GM12878 (cell line): ENCODE results near the gene PUS7L. TPM values are rescaled to one million over a fixed set of nuclear protein-coding genes. Genes with fewer than 3 reads are reported as not detected.

ENCODE experiments used
- ATAC-seq: fragments of 200-7000 bp; cut with Tn5 transposase; 3 replicates; pipeline ENCODE4 v1.9.1; 2020; ENCODE audit warnings: mild to moderate bottlenecking, moderate library complexity
- BruUV-seq: library from RNA; stranded (reverse); fragments of 400-500 nt; replicated peaks from 2 replicates; lab custom pipeline; 2021; lab: Mats Ljungman, UMichigan
- CTCF ChIA-PET: fragments of 300-600 bp; sonication (Branson Sonifier 250); formaldehyde crosslinking; extraction: SDS; loops from one replicate; lab custom pipeline; 2021; ENCODE audit warnings: inconsistent platforms; lab: Yijun Ruan, JAX
- POLR2A ChIA-PET: fragments of 350-600 bp; formaldehyde crosslinking; extraction: SDS; loops from one replicate; lab custom pipeline; 2021; ENCODE audit warnings: inconsistent platforms; lab: Charles Lee
- RAD21 ChIA-PET: fragments of 300-600 bp; sonication (Branson Sonifier 250); formaldehyde crosslinking; loops from one replicate; lab custom pipeline; 2023; ENCODE audit warnings: antibody characterized with exemption; ENCODE audit not compliant: unreplicated experiment; lab: Charles Lee
- SMC1A ChIA-PET: fragments of 300-600 bp; sonication (Branson Sonifier 250); formaldehyde crosslinking; loops from one replicate; lab custom pipeline; 2023; ENCODE audit not compliant: unreplicated experiment, uncharacterized antibody; lab: Charles Lee
- DNase-seq: peaks from one replicate; pipeline ENCODE4 v3.0.0-alpha.2; 2011; ENCODE audit warnings: low read depth, low spot score
- FAIRE-seq: peaks from 3 replicates; lab custom pipeline; 2011; peaks lifted over from hg19 to GRCh38; lab: Jason Lieb, UNC
- H2AFZ ChIP-seq: 2 replicates; pipeline ENCODE4 v1.6.0; 2011; ENCODE audit warnings: low read depth, low read length, control low read depth; ENCODE audit not compliant: control insufficient read depth
- H3K27ac ChIP-seq: 2 replicates; pipeline ENCODE4 v1.5.1; 2011; ENCODE audit warnings: control low read depth; ENCODE audit not compliant: control insufficient read depth, insufficient read depth
- H3K27me3 ChIP-seq, 2 experiments: replicated peaks in 1 of 2; 2 replicates each; pipeline versions ENCODE4 v1.6.0 to v1.6.1; 2011; ENCODE audit warnings: low read length in 1 of 2; ENCODE audit not compliant: control insufficient read depth in 2 of 2, insufficient read depth in 2 of 2
- H3K36me3 ChIP-seq, 2 experiments: 2 replicates each; pipeline ENCODE4 v1.5.1; 2011; ENCODE audit warnings: low read length in 1 of 2; ENCODE audit not compliant: control insufficient read depth in 2 of 2, insufficient read depth in 2 of 2
- H3K4me1 ChIP-seq: 2 replicates; pipeline ENCODE4 v1.6.1; 2011; ENCODE audit warnings: mild to moderate bottlenecking, low read length, moderate library complexity, mixed read lengths; ENCODE audit not compliant: control insufficient read depth, insufficient read depth
- H3K4me2 ChIP-seq: 2 replicates; pipeline ENCODE4 v1.6.0; 2011; ENCODE audit warnings: control low read depth; ENCODE audit not compliant: control insufficient read depth, insufficient read depth
- H3K4me3 ChIP-seq: fragments of 200-600 bp; sonication (generic); 2 replicates; pipeline ENCODE4 v1.5.1; 2016
- H3K79me2 ChIP-seq: 2 replicates; pipeline ENCODE4 v1.6.0; 2011; ENCODE audit warnings: low read length; ENCODE audit not compliant: control insufficient read depth, insufficient read depth
- H3K9ac ChIP-seq: 2 replicates; pipeline ENCODE4 v1.8.0; 2011; ENCODE audit warnings: low read length, control low read depth, mixed read lengths; ENCODE audit not compliant: control insufficient read depth, insufficient read depth
- H3K9me3 ChIP-seq: replicated peaks from 3 replicates; pipeline ENCODE4 v1.5.1; 2011; ENCODE audit warnings: mild to moderate bottlenecking, low read length; ENCODE audit not compliant: control insufficient read depth, insufficient read depth
- H4K20me1 ChIP-seq: 2 replicates; pipeline ENCODE4 v1.6.0; 2011; ENCODE audit not compliant: control insufficient read depth, insufficient read depth
- E2F8 ChIP-seq: fragments of 450-650 bp; IDR thresholded peaks from 2 replicates; pipeline ENCODE4 v1.6.1; 2018; ENCODE audit warnings: mild to moderate bottlenecking, low read depth, moderate library complexity; ENCODE audit not compliant: partially characterized antibody
- IKZF2 ChIP-seq, 2 experiments: fragments of 450-650 bp; IDR thresholded peaks; 2 replicates each; pipeline ENCODE4 v1.6.1; 2017; ENCODE audit warnings: mild to moderate bottlenecking in 2 of 2, moderate library complexity in 2 of 2
- IRF5 ChIP-seq: fragments of 450-650 bp; IDR thresholded peaks from 2 replicates; pipeline ENCODE4 v1.6.1; 2017; ENCODE audit warnings: borderline replicate concordance
- SPI1 ChIP-seq: IDR thresholded peaks from 2 replicates; pipeline ENCODE4 v1.6.1; 2011; ENCODE audit warnings: low read depth, mild to moderate bottlenecking, low read length, moderate library complexity, borderline replicate concordance; ENCODE audit not compliant: insufficient read depth
- ZNF207 ChIP-seq: fragments of 450-650 bp; IDR thresholded peaks from 2 replicates; pipeline ENCODE4 v1.6.1; 2014; ENCODE audit warnings: antibody characterized with exemption, mild to moderate bottlenecking, borderline replicate concordance
- WGBS: methylation state at CpG from one replicate; pipeline ENCODE4 v1.1.6; 2016; ENCODE audit warnings: low lambda C conversion rate; ENCODE audit not compliant: insufficient replicate concordance, insufficient coverage; ENCODE audit errors: missing lambda C conversion rate; 5-methylcytosine and 5-hydroxymethylcytosine counted together
- in situ Hi-C: fragments of 300-500 bp; cut with MboI; formaldehyde crosslinking; loops from 9 replicates; pipeline ENCODE4 v1.14.3; 2018; ENCODE audit warnings: mixed read lengths
- intact Hi-C: fragments of 100-400 bp; cut with micrococcal nuclease; formaldehyde crosslinking; loops from one replicate; pipeline ENCODE4 v1.14.2; 2022; ENCODE audit not compliant: unreplicated experiment
- polyA plus RNA-seq, 11 experiments: library from polyadenylated mRNA; depleted of rRNA in 4 of 11; unstranded in 6 of 11; stranded (reverse) in 5 of 11; fragments of >200 nt; fragmentation: Nextera tagmentation in 4 of 11; fragmentation: Illumina TruSeq in 1 of 11; extraction: Ambion mirVana in 4 of 11; extraction: Trizol in 1 of 11; gene quantifications; 1 replicate in 1 of 11; 2 replicates in 10 of 11; pipeline versions ENCODE4 v1.2.1 to v1.2.3, GENCODE V29; 2011 to 2016; ENCODE audit warnings: inconsistent platforms in 2 of 11, missing spikeins in 2 of 11, low read depth in 1 of 11
- total RNA-seq, 4 experiments: library from RNA; depleted of rRNA in 3 of 4; stranded (reverse); fragments of >200 nt in 3 of 4; fragmentation: Illumina TruSeq in 1 of 4; extraction: Trizol in 1 of 4; gene quantifications; 2 replicates each; pipeline versions ENCODE4 v1.2.1 to v1.2.3, GENCODE V29; 2013 to 2021

The PUS7L gene
- total and polyA plus RNA-seq, 10 of the 15 experiments (the other 5 are each of a cell fraction or from before 2014, with no cell fraction given) = 7.2 to 42.1 (median 19.6) TPM

- 99% methylated on average over 3 of the region's 3 CpGs for WGBS
- H3K36me3 ChIP-seq = peaks cover 0 to 22% of the 10 kb centered on the region in 2 experiments; a peak in 1 of 4 replicates
- H3K27me3 ChIP-seq = no peaks in the 10 kb centered on the region
- H3K9me3 ChIP-seq = peaks cover 3% of the 10 kb centered on the region; the same call in 1 of the 3 replicates
- intact Hi-C loops = no loop called here
- ChIA-PET CTCF (interaction anchor here (0.8 kb wide), 1 partner anchor 145 kb away, joined by 3 read pairs; no protein-coding TSS in a partner anchor), POLR2A (no interaction called here), SMC1A (interaction anchor here (0.8 kb wide), 1 partner anchor 11 kb away, joined by 3 read pairs; no protein-coding TSS in a partner anchor), RAD21 (interaction anchor here (1.1 kb wide), 1 partner anchor 145 kb away, joined by 4 read pairs; no protein-coding TSS in a partner anchor)
- H3K79me2 ChIP-seq = no peaks in the 10 kb centered on the region
- H2AFZ ChIP-seq = no peak overlapping the region
- DNase-seq (no peak), ATAC-seq (no peak), FAIRE-seq (no peak)
- no peaks in the 10 kb centered on the region for H4K20me1 ChIP-seq
- H3K4me2 ChIP-seq = no peak overlapping the region
- no peak overlapping the region for H3K4me3 ChIP-seq
- no TSS peak for BruUV-seq
- no peak overlapping the region for H3K9ac ChIP-seq
- peaks cover 6% of the 10 kb centered on the region for H3K4me1 ChIP-seq
- H3K27ac ChIP-seq = no peak overlapping the region
- in situ Hi-C loops = no loop called here
- TF ChIP-seq IKZF2 (IDR thresholded peaks at IDR 0.05) = no peak
These were observed 21.6 kb downstream of the PUS7L start for GRCh38 chr12:43736927-43737440.

GRCh38 chr12:43733687-43734086 lies 24.9 kb downstream of the PUS7L start:
- Histone ChIP-seq H3K9ac (no peak overlapping the region), H3K36me3 (peaks cover 0 to 12% of the 10 kb centered on the region in 2 experiments; a peak in 2 of 4 replicates), H3K4me2 (no peak overlapping the region), H3K79me2 (no peaks in the 10 kb centered on the region), H2AFZ (no peak overlapping the region), H3K27me3 (no peaks in the 10 kb centered on the region), H3K27ac (no peak overlapping the region), H3K4me1 (no peaks in the 10 kb centered on the region), H3K9me3 (no peaks in the 10 kb centered on the region)
- ChIA-PET SMC1A (no interaction called here), RAD21 (no interaction called here), POLR2A (no interaction called here), CTCF (interaction anchor here (1.0 kb wide), 1 partner anchor 148 kb away, joined by 3 read pairs; no protein-coding TSS in a partner anchor)
- FAIRE-seq = no peak
- intact Hi-C loops = no loop called here
- no TSS peak for BruUV-seq
- 95% methylated on average over 3 of the region's 3 CpGs for WGBS
- in situ Hi-C loops = no loop called here
- TF ChIP-seq ZNF207 (no peak), E2F8 (no peak), SPI1 (no peak), IRF5 (no peak)
- TF ChIP-seq, all 136 proteins: peak for 0
- Histone ChIP-seq H4K20me1 (no peaks in the 10 kb centered on the region), H3K4me3 (no peak overlapping the region)
- ATAC-seq (no peak), DNase-seq (no peak)
